Colonic mucosa (tissue), 4 donors: Measurements from ENCODE around the gene NDUFB2. TPM values are rescaled to one million over a fixed set of nuclear protein-coding genes. Genes with fewer than 3 reads are reported as not detected.
"Not testable (repeated sequence)": the region's sequence is repeated elsewhere in the genome, so short reads cannot be mapped to it uniquely, and the experiment has no call there.

Experiments used
- DNase-seq: peaks from one replicate; pipeline ENCODE4 v3.0.0-alpha.2; 2020
- H3K27ac ChIP-seq: fragments of 200-600 bp; one replicate; pipeline ENCODE4 v1.8.0; 2021
- H3K27me3 ChIP-seq: fragments of 200-600 bp; one replicate; pipeline ENCODE4 v1.8.0; 2021
- H3K36me3 ChIP-seq: fragments of 200-600 bp; one replicate; pipeline ENCODE4 v1.8.0; 2021
- H3K4me1 ChIP-seq: fragments of 200-600 bp; one replicate; pipeline ENCODE4 v1.8.0; 2021; ENCODE audit warnings: mild to moderate bottlenecking
- H3K4me3 ChIP-seq: fragments of 200-600 bp; one replicate; pipeline ENCODE4 v1.8.0; 2021
- H3K9ac ChIP-seq, 2 donors: one replicate each; pipeline ENCODE4 v1.7.0; 2013; ENCODE audit warnings: control low read depth in 2 of 2, low read depth in 2 of 2, low read length in 2 of 2
- H3K9me3 ChIP-seq: fragments of 200-600 bp; one replicate; pipeline ENCODE4 v1.8.0; 2021
- CTCF ChIP-seq: fragments of 200-600 bp; IDR thresholded peaks from one replicate; pipeline ENCODE4 v1.8.0; 2022; ENCODE audit warnings: antibody characterized with exemption, mild to moderate bottlenecking
- intact Hi-C: fragments of 100-400 bp; cut with DNase I; formaldehyde crosslinking; loops from one replicate; pipeline ENCODE4 v1.14.1; 2022
- total RNA-seq, 2 donors: library from RNA; stranded (reverse); fragmentation: NEBNext Ultra II Directional in 1 of 2; extraction: Animal tissue kit (Norgen Biotek cat#: 25700) in 1 of 2; gene quantifications; one replicate each; pipeline ENCODE4 v1.2.1, GENCODE V29; 2021
- donor health status: healthy.
- donor health status: DM: no; HTN: no; CAD: no.
- donor health status: DM: no; HTN: no; CAD: no.

The NDUFB2 gene
- total RNA-seq, 2 donors from 2014 or later = 281 to 309 TPM

GRCh38 chr7:140702774-140703173 lies 6.3 kb downstream of the NDUFB2 start:
- no peak overlapping the region for H3K9ac ChIP-seq
- intact Hi-C loops = no loop called here
- no peak for DNase-seq
- H3K4me1 ChIP-seq = peaks cover 4% of the 10 kb centered on the region
- H3K9me3 ChIP-seq = no peaks in the 10 kb centered on the region
- H3K27ac ChIP-seq = no peak overlapping the region
- no peaks in the 10 kb centered on the region for H3K27me3 ChIP-seq
- no peak overlapping the region for H3K4me3 ChIP-seq
- TF ChIP-seq CTCF = no peak
- peaks cover 5% of the 10 kb centered on the region for H3K36me3 ChIP-seq

- Histone ChIP-seq H3K4me1 (no peaks in the 10 kb centered on the region), H3K4me3 (no peak overlapping the region), H3K9me3 (no peaks in the 10 kb centered on the region), H3K36me3 (peaks cover 5% of the 10 kb centered on the region), H3K9ac (no peak overlapping the region), H3K27me3 (no peaks in the 10 kb centered on the region), H3K27ac (no peak overlapping the region)
- intact Hi-C loops = no loop called here
- DNase-seq = no peak
- TF ChIP-seq CTCF = no peak
Measured at GRCh38 chr7:140704205-140704604, 7.7 kb downstream of the NDUFB2 start.

- no peak for DNase-seq
- TF ChIP-seq CTCF = no peak
- Histone ChIP-seq H3K27ac (no peak overlapping the region), H3K4me3 (no peak overlapping the region), H3K27me3 (no peaks in the 10 kb centered on the region), H3K9me3 (no peaks in the 10 kb centered on the region), H3K36me3 (peaks cover 5% of the 10 kb centered on the region), H3K4me1 (no peaks in the 10 kb centered on the region), H3K9ac (no peak overlapping the region)
- intact Hi-C loops = no loop called here
Measured at GRCh38 chr7:140707132-140707531, 10.6 kb downstream of the NDUFB2 start.

- H3K4me1 ChIP-seq, H3K36me3 ChIP-seq, H3K4me3 ChIP-seq, H3K9ac ChIP-seq, H3K27me3 ChIP-seq, DNase-seq, H3K27ac ChIP-seq, intact Hi-C loops, H3K9me3 ChIP-seq: not testable (repeated sequence)
Measured at GRCh38 chr7:140708764-140709163, 12.3 kb downstream of the NDUFB2 start.

- H3K36me3 ChIP-seq, H3K4me3 ChIP-seq, H3K4me1 ChIP-seq, intact Hi-C loops, H3K9me3 ChIP-seq, H3K27me3 ChIP-seq, H3K9ac ChIP-seq, DNase-seq, H3K27ac ChIP-seq: not testable (repeated sequence)
Measured at GRCh38 chr7:140712392-140712791, 15.9 kb downstream of the NDUFB2 start.

- Histone ChIP-seq H3K9ac (no peak overlapping the region), H3K9me3 (no peaks in the 10 kb centered on the region), H3K27me3 (no peaks in the 10 kb centered on the region), H3K27ac (no peak overlapping the region), H3K4me1 (no peaks in the 10 kb centered on the region), H3K36me3 (no peaks in the 10 kb centered on the region), H3K4me3 (no peak overlapping the region)
- no peak for DNase-seq
- intact Hi-C loops = no loop called here
- TF ChIP-seq CTCF = no peak
Measured at GRCh38 chr7:140714331-140715040, 18.0 kb downstream of the NDUFB2 start.
